Activated CD4-positive, alpha-beta T cell treated with anti-CD3 and anti-CD28 coated beads for 48 hours (primary cell): Measurements from ENCODE around the gene DEFB124.

ENCODE experiments used
- DNase-seq: peaks from one replicate; pipeline ENCODE4 v3.0.0-alpha.2; 2020

Gene DEFB124

GRCh38 chr20:31415653-31416052 lies 59.3 kb downstream of the DEFB124 start:
- DNase-seq: no peak
